GM23248 (cell line): ENCODE measurements around the gene KRTAP17-1. TPM values are rescaled to one million over a fixed set of nuclear protein-coding genes. Genes with fewer than 3 reads are reported as not detected.

Experiments
- DNase-seq: peaks from one replicate; pipeline ENCODE4 v3.0.0-alpha.2; 2015
- H2AFZ ChIP-seq: fragments of 200-600 bp; sonication (generic); 2 replicates; pipeline ENCODE4 v1.6.1; 2016; ENCODE audit warnings: antibody characterized with exemption
- H3F3A ChIP-seq: fragments of 200-600 bp; sonication (generic); 2 replicates; pipeline ENCODE4 v1.6.1; 2016; ENCODE audit warnings: mild to moderate bottlenecking, antibody characterized with exemption, mixed run types; ENCODE audit not compliant: insufficient read depth
- H3K27ac ChIP-seq: fragments of 200-600 bp; sonication (generic); 2 replicates; pipeline ENCODE4 v1.5.1; 2016; ENCODE audit warnings: mild to moderate bottlenecking
- H3K27me3 ChIP-seq: fragments of 200-600 bp; sonication (generic); replicated peaks from 2 replicates; pipeline ENCODE4 v1.6.1; 2016; ENCODE audit warnings: mild to moderate bottlenecking; ENCODE audit not compliant: insufficient read depth
- H3K36me3 ChIP-seq: fragments of 200-600 bp; sonication (generic); 2 replicates; pipeline ENCODE4 v1.6.1; 2016; ENCODE audit warnings: low read depth, mild to moderate bottlenecking
- H3K4me1 ChIP-seq: fragments of 200-600 bp; sonication (generic); 2 replicates; pipeline ENCODE4 v1.6.1; 2016; ENCODE audit warnings: mild to moderate bottlenecking; ENCODE audit not compliant: insufficient read depth
- H3K4me2 ChIP-seq: fragments of 200-600 bp; sonication (generic); one replicate; pipeline ENCODE4 v1.6.1; 2016; ENCODE audit warnings: mild to moderate bottlenecking; ENCODE audit not compliant: unreplicated experiment
- H3K4me3 ChIP-seq: fragments of 200-600 bp; sonication (generic); 2 replicates; pipeline ENCODE4 v1.5.1; 2016; ENCODE audit warnings: mild to moderate bottlenecking
- H3K79me2 ChIP-seq: fragments of 200-600 bp; sonication (generic); 2 replicates; pipeline ENCODE4 v1.6.1; 2016; ENCODE audit warnings: mild to moderate bottlenecking; ENCODE audit not compliant: insufficient read depth
- H3K9ac ChIP-seq: fragments of 200-600 bp; sonication (generic); 2 replicates; pipeline ENCODE4 v1.6.1; 2016; ENCODE audit warnings: mild to moderate bottlenecking
- H3K9me2 ChIP-seq: fragments of 200-600 bp; sonication (generic); 2 replicates; pipeline ENCODE4 v1.6.1; 2016; ENCODE audit warnings: mixed run types, mild to moderate bottlenecking, moderate library complexity; ENCODE audit not compliant: insufficient read depth
- H3K9me3 ChIP-seq: fragments of 200-600 bp; sonication (generic); one replicate; pipeline ENCODE4 v1.6.1; 2017; ENCODE audit warnings: low read depth
- H4K20me1 ChIP-seq: fragments of 200-600 bp; sonication (generic); 2 replicates; pipeline ENCODE4 v1.6.0; 2016; ENCODE audit not compliant: insufficient read depth
- EZH2 ChIP-seq: fragments of 200-600 bp; sonication (generic); IDR thresholded peaks from 2 replicates; pipeline ENCODE4 v1.6.1; 2018; ENCODE audit warnings: antibody characterized with exemption, mild to moderate bottlenecking; ENCODE audit not compliant: insufficient read depth, poor library complexity, severe bottlenecking
- EZH2phosphoT487 ChIP-seq: fragments of 200-600 bp; sonication (generic); IDR thresholded peaks from 2 replicates; pipeline ENCODE4 v1.6.1; 2018; ENCODE audit warnings: antibody characterized with exemption, moderate library complexity, mild to moderate bottlenecking, low read depth; ENCODE audit not compliant: insufficient read depth
- WGBS, 2 experiments: methylation state at CpG; one replicate each; pipeline ENCODE4 v1.1.6; 2015 to 2017; ENCODE audit warnings: low lambda C conversion rate in 2 of 2, low coverage in 1 of 2; ENCODE audit errors: missing lambda C conversion rate in 2 of 2; 5-methylcytosine and 5-hydroxymethylcytosine counted together
- in situ Hi-C: fragments of 300-500 bp; cut with MboI; formaldehyde crosslinking; loops from 2 replicates; pipeline ENCODE4 v1.15.0; 2020
- polyA plus RNA-seq: library from polyadenylated mRNA; unstranded; fragments of >200 nt; fragmentation: Nextera tagmentation; extraction: Ambion mirVana; gene quantifications from 2 replicates; pipeline ENCODE4 v1.2.1, GENCODE V29; 2016
- total RNA-seq: library from RNA; depleted of rRNA; stranded (reverse); fragments of >200 nt; shearing (Covaris generic); gene quantifications from 2 replicates; pipeline ENCODE4 v1.2.3, GENCODE V29; 2014

The KRTAP17-1 gene
- total and polyA plus RNA-seq, 2 experiments from 2014 or later, result not detected

GRCh38 chr17:41339571-41340172 is 24.2 kb upstream of the KRTAP17-1 start:
- H3K9ac ChIP-seq, result no peak overlapping the region
- peaks cover 11% of the 10 kb centered on the region; the same call in 1 of the 2 replicates for H3F3A ChIP-seq
- H4K20me1 ChIP-seq, result no peaks in the 10 kb centered on the region
- no peaks in the 10 kb centered on the region for H3K36me3 ChIP-seq
- H3K9me3 ChIP-seq, result no peaks in the 10 kb centered on the region
- 52 to 54% methylated on average over 2 of the region's 2 CpGs for WGBS, 2 experiments
- H3K27me3 ChIP-seq, result no peaks in the 10 kb centered on the region
- DNase-seq, result no peak
- no peak overlapping the region for H3K27ac ChIP-seq
- no peaks in the 10 kb centered on the region for H3K9me2 ChIP-seq
- in situ Hi-C loops, result loop anchor here (25.0 kb wide), 1 partner anchor 323 kb away; no protein-coding TSS in a partner anchor
- H3K4me3 ChIP-seq, result no peak overlapping the region
- H3K4me1 ChIP-seq, result no peaks in the 10 kb centered on the region
- no peak overlapping the region for H3K4me2 ChIP-seq
- H2AFZ ChIP-seq, result 0 out of 2 replicates have a peak overlapping the region, but pooled peaks have one; percentile 24
- no peaks in the 10 kb centered on the region for H3K79me2 ChIP-seq
- TF ChIP-seq EZH2phosphoT487, result no peak

- Histone ChIP-seq H4K20me1 (no peaks in the 10 kb centered on the region), H3K4me2 (no peak overlapping the region), H3K36me3 (no peaks in the 10 kb centered on the region), H3K79me2 (no peaks in the 10 kb centered on the region), H3K4me1 (no peaks in the 10 kb centered on the region), H2AFZ (0 out of 2 replicates have a peak overlapping the region, but pooled peaks have one; percentile 24), H3F3A (peaks cover 11% of the 10 kb centered on the region; the same call in 1 of the 2 replicates), H3K9me2 (no peaks in the 10 kb centered on the region), H3K4me3 (no peak overlapping the region), H3K27me3 (no peaks in the 10 kb centered on the region), H3K9me3 (no peaks in the 10 kb centered on the region), H3K27ac (no peak overlapping the region), H3K9ac (no peak overlapping the region)
- peak; percentile 46 for DNase-seq
- in situ Hi-C loops, result loop anchor here (25.0 kb wide), 1 partner anchor 323 kb away; no protein-coding TSS in a partner anchor
- WGBS, 2 experiments, result 54% methylated on average over 5 of the region's 5 CpGs
- TF ChIP-seq EZH2phosphoT487 (no peak), EZH2 (no peak)
Measured at GRCh38 chr17:41338961-41339485, 23.5 kb upstream of the KRTAP17-1 start.

- DNase-seq, result no peak
- in situ Hi-C loops, result loop anchor here (25.0 kb wide), 1 partner anchor 327 kb away; no protein-coding TSS in a partner anchor
- WGBS, 2 experiments, result 95 to 100% methylated on average over 1 of the region's 1 CpG
- Histone ChIP-seq H3K4me3 (no peak overlapping the region), H2AFZ (no peak overlapping the region), H3K4me2 (no peak overlapping the region), H3K79me2 (no peaks in the 10 kb centered on the region), H4K20me1 (no peaks in the 10 kb centered on the region), H3K36me3 (no peaks in the 10 kb centered on the region), H3K27ac (no peak overlapping the region), H3F3A (peaks cover 11% of the 10 kb centered on the region; the same call in 1 of the 2 replicates), H3K9ac (no peak overlapping the region), H3K9me2 (no peaks in the 10 kb centered on the region), H3K9me3 (no peaks in the 10 kb centered on the region), H3K27me3 (no peaks in the 10 kb centered on the region), H3K4me1 (no peaks in the 10 kb centered on the region)
- no peak for TF ChIP-seq EZH2
Measured at GRCh38 chr17:41335747-41336146, 20.2 kb upstream of the KRTAP17-1 start.

GRCh38 chr17:41334385-41335305 is 19.1 kb upstream of the KRTAP17-1 start:
- H3K27me3 ChIP-seq, result no peaks in the 10 kb centered on the region
- no peak overlapping the region for H3K27ac ChIP-seq
- no peak overlapping the region for H3K4me3 ChIP-seq
- no peak overlapping the region for H3K4me2 ChIP-seq
- 88 to 96% methylated on average over 5 to 6 of the region's 6 CpGs for WGBS, 2 experiments
- peak; percentile 5 for DNase-seq
- H2AFZ ChIP-seq, result no peak overlapping the region
- H4K20me1 ChIP-seq, result no peaks in the 10 kb centered on the region
- H3K36me3 ChIP-seq, result no peaks in the 10 kb centered on the region
- H3K9me3 ChIP-seq, result no peaks in the 10 kb centered on the region
- TF ChIP-seq EZH2 (no peak), EZH2phosphoT487 (no peak)
- peaks cover 11% of the 10 kb centered on the region; the same call in 1 of the 2 replicates for H3F3A ChIP-seq
- H3K9ac ChIP-seq, result no peak overlapping the region
- H3K4me1 ChIP-seq, result no peaks in the 10 kb centered on the region
- no peaks in the 10 kb centered on the region for H3K9me2 ChIP-seq
- H3K79me2 ChIP-seq, result no peaks in the 10 kb centered on the region
- in situ Hi-C loops, result loop anchor here (25.0 kb wide), 1 partner anchor 328 kb away; no protein-coding TSS in a partner anchor
